Upper lobe of left lung (tissue), 6 donors: ENCODE measurements around the gene SNX32. TPM values are rescaled to one million over a fixed set of nuclear protein-coding genes. Genes with fewer than 3 reads are reported as not detected.
A peak's percentile ranks its signal among the peaks of the same experiment; 100 is the strongest.

Source experiments
- ATAC-seq, 2 donors: fragments of 200-7000 bp; cut with Tn5 transposase; one replicate each; pipeline ENCODE4 v1.9.1; 2022; ENCODE audit warnings: mild to moderate bottlenecking in 2 of 2, moderate library complexity in 2 of 2; ENCODE audit not compliant: low FRiP score in 2 of 2
- DNase-seq, 2 donors: peaks; one replicate each; pipeline ENCODE4 v3.0.0-alpha.2; 2019 to 2020
- H3K27ac ChIP-seq, 4 donors: fragments of 200-600 bp; sonication (generic); one replicate each; pipeline ENCODE4 v1.5.1; 2016 to 2019
- H3K27me3 ChIP-seq, 4 donors: fragments of 200-600 bp; sonication (generic); one replicate each; pipeline ENCODE4 v1.5.1; 2017 to 2019
- H3K36me3 ChIP-seq, 4 donors: fragments of 200-600 bp; sonication (generic); one replicate each; pipeline ENCODE4 v1.5.1; 2016 to 2019
- H3K4me1 ChIP-seq, 4 donors: fragments of 200-600 bp; sonication (generic); one replicate each; pipeline ENCODE4 v1.5.1; 2018 to 2019
- H3K4me3 ChIP-seq, 4 donors: fragments of 200-600 bp; sonication (generic); one replicate each; pipeline ENCODE4 v1.5.1; 2017 to 2019; ENCODE audit warnings: mild to moderate bottlenecking in 2 of 4, moderate library complexity in 1 of 4
- H3K9me3 ChIP-seq, 4 donors: fragments of 200-600 bp; sonication (generic); one replicate each; pipeline ENCODE4 v1.5.1; 2018 to 2019
- EP300 ChIP-seq, 4 donors: sonication (generic); formaldehyde crosslinking; IDR thresholded peaks; one replicate each; pipeline ENCODE4 v1.5.1; 2017; ENCODE audit warnings: antibody characterized with exemption in 4 of 4, control low read depth in 2 of 4
- POLR2A ChIP-seq, 4 donors: fragments of 450-650 bp; IDR thresholded peaks; one replicate each; pipeline ENCODE4 v1.5.1; 2016 to 2017; ENCODE audit warnings: antibody characterized with exemption in 4 of 4, mild to moderate bottlenecking in 2 of 4
- POLR2AphosphoS5 ChIP-seq, 2 donors: sonication (generic); formaldehyde crosslinking; IDR thresholded peaks; one replicate each; pipeline ENCODE4 v1.5.1; 2017; ENCODE audit warnings: antibody characterized with exemption in 2 of 2
- WGBS, 2 donors: methylation state at CpG; one replicate each; pipeline ENCODE4 v1.1.5; 2017 to 2018; 5-methylcytosine and 5-hydroxymethylcytosine counted together
- total RNA-seq, 6 donors: library from RNA; depleted of rRNA in 4 of 6; stranded (reverse); fragments of >200 nt in 4 of 6; gene quantifications; one replicate each; pipeline versions ENCODE4 v1.1.0 to v1.2.1, GENCODE V29; 2016 to 2021
- TF ChIP-seq, protein P1 (sequence below), 6 experiments: fragments of 450-650 bp in 4 of 6; fragments of 200-600 bp in 2 of 6; sonication (generic) in 2 of 6; IDR thresholded peaks; one replicate each; pipeline ENCODE4 v1.5.1; 2016 to 2019; ENCODE audit warnings: antibody characterized with exemption in 6 of 6
- donor health status: DM: no; HTN: no; CAD: no; lungs with moderate emphysema.
- donor health status: DM: no; HTN: yes; CAD: no; lungs with severe emphysema.

Gene SNX32
- total RNA-seq, 6 donors from 2014 or later: 0.37 to 0.69 TPM; not detected in 4

DNA sequence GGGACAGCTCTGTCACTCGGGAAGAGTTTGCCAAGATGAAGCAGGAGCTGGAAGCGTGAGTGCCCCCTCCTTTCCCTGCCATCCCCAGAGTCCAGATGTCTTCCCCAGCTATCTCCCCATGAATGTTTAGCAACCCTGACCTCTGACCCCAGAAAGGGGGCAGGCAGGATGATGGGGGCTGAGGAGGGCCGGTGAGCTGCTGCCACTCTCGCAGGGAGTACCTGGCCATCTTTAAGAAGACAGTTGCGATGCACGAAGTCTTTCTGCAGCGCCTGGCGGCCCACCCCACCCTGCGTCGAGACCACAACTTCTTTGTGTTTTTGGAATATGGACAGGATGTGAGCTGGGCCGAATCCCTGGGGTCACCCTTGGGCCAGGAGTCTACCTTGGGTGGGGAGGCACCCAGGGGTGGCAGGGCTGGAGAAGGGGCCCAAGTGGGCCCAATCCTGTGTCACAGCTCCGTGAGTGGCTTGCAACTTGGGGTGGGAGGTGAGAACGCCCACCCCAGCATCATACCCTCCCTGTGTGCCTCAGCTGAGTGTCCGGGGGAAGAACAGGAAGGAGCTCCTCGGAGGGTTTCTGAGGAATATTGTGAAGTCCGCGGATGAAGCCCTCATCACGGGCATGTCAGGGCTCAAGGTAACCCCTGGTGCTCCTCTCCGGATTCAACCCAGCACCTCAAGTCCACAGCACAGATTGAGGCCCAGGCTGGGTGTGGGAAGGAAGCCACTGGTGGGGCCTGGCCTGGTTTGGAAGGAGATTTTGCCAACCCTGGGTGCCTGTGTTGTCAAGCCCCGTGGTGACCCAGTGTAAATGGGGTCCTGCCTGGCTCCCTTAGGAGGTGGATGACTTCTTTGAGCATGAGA, 16.7 kb downstream of the SNX32 start:
- ATAC-seq: peak; percentile 7 to 11
- H3K4me1 ChIP-seq: peaks cover 5 to 20% (median 7%) of the 10 kb centered on the region in 4 donors
- H3K27me3 ChIP-seq: no peaks in the 10 kb centered on the region
- no peak for DNase-seq
- peaks cover 0 to 7% (median 0%) of the 10 kb centered on the region in 4 donors for H3K9me3 ChIP-seq
- H3K36me3 ChIP-seq: peaks cover 16 to 49% (median 45%) of the 10 kb centered on the region in 4 donors
- TF ChIP-seq EP300 (IDR thresholded peaks at IDR 0.05): no peak
- no peak for TF ChIP-seq POLR2AphosphoS5 (IDR thresholded peaks at IDR 0.05)
- no peak for TF ChIP-seq POLR2A (IDR thresholded peaks at IDR 0.05)
- TF ChIP-seq, protein P1, sequence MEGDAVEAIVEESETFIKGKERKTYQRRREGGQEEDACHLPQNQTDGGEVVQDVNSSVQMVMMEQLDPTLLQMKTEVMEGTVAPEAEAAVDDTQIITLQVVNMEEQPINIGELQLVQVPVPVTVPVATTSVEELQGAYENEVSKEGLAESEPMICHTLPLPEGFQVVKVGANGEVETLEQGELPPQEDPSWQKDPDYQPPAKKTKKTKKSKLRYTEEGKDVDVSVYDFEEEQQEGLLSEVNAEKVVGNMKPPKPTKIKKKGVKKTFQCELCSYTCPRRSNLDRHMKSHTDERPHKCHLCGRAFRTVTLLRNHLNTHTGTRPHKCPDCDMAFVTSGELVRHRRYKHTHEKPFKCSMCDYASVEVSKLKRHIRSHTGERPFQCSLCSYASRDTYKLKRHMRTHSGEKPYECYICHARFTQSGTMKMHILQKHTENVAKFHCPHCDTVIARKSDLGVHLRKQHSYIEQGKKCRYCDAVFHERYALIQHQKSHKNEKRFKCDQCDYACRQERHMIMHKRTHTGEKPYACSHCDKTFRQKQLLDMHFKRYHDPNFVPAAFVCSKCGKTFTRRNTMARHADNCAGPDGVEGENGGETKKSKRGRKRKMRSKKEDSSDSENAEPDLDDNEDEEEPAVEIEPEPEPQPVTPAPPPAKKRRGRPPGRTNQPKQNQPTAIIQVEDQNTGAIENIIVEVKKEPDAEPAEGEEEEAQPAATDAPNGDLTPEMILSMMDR (IDR thresholded peaks at IDR 0.05): no peak
- WGBS, 2 donors: 71 to 80% methylated on average over 19 of the region's 20 CpGs
- no peak overlapping the region for H3K27ac ChIP-seq
- H3K4me3 ChIP-seq: no peak overlapping the region

GRCh38 chr11:65851083-65851579, 17.4 kb downstream of the SNX32 start:
- TF ChIP-seq POLR2AphosphoS5 (IDR thresholded peaks at IDR 0.05) (no peak), POLR2A (IDR thresholded peaks at IDR 0.05) (no peak), EP300 (IDR thresholded peaks at IDR 0.05) (no peak)
- TF ChIP-seq, protein P1 (IDR thresholded peaks at IDR 0.05): peak in 2 of 6 experiments; percentile 8 to 54
- H3K27ac ChIP-seq: no peak overlapping the region
- H3K9me3 ChIP-seq: peaks cover 0 to 7% (median 0%) of the 10 kb centered on the region in 4 donors
- H3K27me3 ChIP-seq: no peaks in the 10 kb centered on the region
- H3K4me1 ChIP-seq: peaks cover 12 to 27% (median 14%) of the 10 kb centered on the region in 4 donors
- H3K4me3 ChIP-seq: no peak overlapping the region
- H3K36me3 ChIP-seq: peaks cover 19 to 56% (median 52%) of the 10 kb centered on the region in 4 donors
- ATAC-seq: peak; percentile 27 to 30
- 89 to 90% methylated on average over 9 to 14 of the region's 14 CpGs for WGBS, 2 donors
- peak in 1 of 2 donors; percentile 78 for DNase-seq

- H3K9me3 ChIP-seq: peaks cover 0 to 7% (median 0%) of the 10 kb centered on the region in 4 donors
- ATAC-seq: no peak
- TF ChIP-seq EP300 (IDR thresholded peaks at IDR 0.05) (no peak), POLR2A (IDR thresholded peaks at IDR 0.05) (no peak), POLR2AphosphoS5 (IDR thresholded peaks at IDR 0.05) (no peak)
- TF ChIP-seq, protein P1 (IDR thresholded peaks at IDR 0.05): no peak
- DNase-seq: no peak
- H3K27me3 ChIP-seq: no peaks in the 10 kb centered on the region
- H3K36me3 ChIP-seq: peaks cover 19 to 62% (median 52%) of the 10 kb centered on the region in 4 donors
- WGBS, 2 donors: 89 to 93% methylated on average over 8 to 10 of the region's 10 CpGs
- no peak overlapping the region for H3K4me3 ChIP-seq
- H3K27ac ChIP-seq: no peak overlapping the region
- peaks cover 18 to 34% (median 19%) of the 10 kb centered on the region in 4 donors for H3K4me1 ChIP-seq
Measured at GRCh38 chr11:65851811-65852507, 18.2 kb downstream of the SNX32 start.

- 92 to 95% methylated on average over 9 to 33 of the region's 33 CpGs for WGBS, 2 donors
- no peak for ATAC-seq
- H3K9me3 ChIP-seq: peaks cover 0 to 7% (median 0%) of the 10 kb centered on the region in 4 donors
- H3K36me3 ChIP-seq: peaks cover 19 to 62% (median 52%) of the 10 kb centered on the region in 4 donors
- TF ChIP-seq EP300 (IDR thresholded peaks at IDR 0.05): no peak
- TF ChIP-seq, protein P1 (IDR thresholded peaks at IDR 0.05): no peak
- TF ChIP-seq POLR2A (IDR thresholded peaks at IDR 0.05): no peak
- no peak for TF ChIP-seq POLR2AphosphoS5 (IDR thresholded peaks at IDR 0.05)
- H3K27ac ChIP-seq: peak overlapping the region in 1 of 4 donors; percentile 14
- DNase-seq: peak in 1 of 2 donors; percentile 85
- H3K4me1 ChIP-seq: peaks cover 18 to 34% (median 19%) of the 10 kb centered on the region in 4 donors
- no peak overlapping the region for H3K4me3 ChIP-seq
- no peaks in the 10 kb centered on the region for H3K27me3 ChIP-seq
Measured at GRCh38 chr11:65852508-65853245, 18.9 kb downstream of the SNX32 start.
